CD14-positive monocyte (primary cell): ENCODE data around the gene WT1. TPM values are rescaled to one million over a fixed set of nuclear protein-coding genes. Genes with fewer than 3 reads are reported as not detected.
A peak's percentile ranks its signal among the peaks of the same experiment; 100 is the strongest.

Experiments
- DNase-seq, 3 donors: peaks; one replicate each; pipeline ENCODE4 v3.0.0-alpha.2; 2011 to 2022
- H2AFZ ChIP-seq: 2 replicates; pipeline ENCODE4 v1.6.0; 2012; ENCODE audit warnings: mild to moderate bottlenecking, low read depth, low read length, inconsistent platforms; ENCODE audit not compliant: insufficient read depth, poor library complexity, severe bottlenecking
- H3K27ac ChIP-seq, 2 donors: 1 replicate in 1 of 2; 2 replicates in 1 of 2; pipeline ENCODE4 v1.5.1; 2012 to 2013; ENCODE audit warnings: low read length in 2 of 2, control low read depth in 1 of 2, inconsistent platforms in 1 of 2, low read depth in 1 of 2, mild to moderate bottlenecking in 1 of 2
- H3K27me3 ChIP-seq, 2 donors: one replicate each; pipeline versions ENCODE4 v1.6.0 to v1.6.1; 2011 to 2013; ENCODE audit warnings: low read length in 2 of 2; ENCODE audit not compliant: control insufficient read depth in 2 of 2, insufficient read depth in 2 of 2
- H3K36me3 ChIP-seq, 2 donors: replicated peaks in 1 of 2; 1 replicate in 1 of 2; 2 replicates in 1 of 2; pipeline versions ENCODE4 v1.5.1 to v1.6.1; 2012 to 2013; ENCODE audit warnings: low read length in 2 of 2, control low read depth in 1 of 2, inconsistent platforms in 1 of 2, mild to moderate bottlenecking in 1 of 2; ENCODE audit not compliant: insufficient read depth in 2 of 2, control insufficient read depth in 1 of 2
- H3K4me1 ChIP-seq, 2 donors: 1 replicate in 1 of 2; 2 replicates in 1 of 2; pipeline versions ENCODE4 v1.5.1 to v1.6.1; 2012 to 2013; ENCODE audit warnings: low read length in 2 of 2, control low read depth in 1 of 2, inconsistent platforms in 1 of 2, mild to moderate bottlenecking in 1 of 2, moderate library complexity in 1 of 2; ENCODE audit not compliant: insufficient read depth in 2 of 2, control insufficient read depth in 1 of 2
- H3K4me2 ChIP-seq: replicated peaks from 2 replicates; pipeline ENCODE3; 2012; ENCODE audit warnings: low read length, moderate library complexity, mild to moderate bottlenecking; ENCODE audit not compliant: poor library complexity, severe bottlenecking; ENCODE audit errors: extremely low read depth
- H3K4me3 ChIP-seq, 3 experiments: fragments of 200-600 bp in 1 of 3; sonication (generic) in 1 of 3; replicated peaks in 1 of 3; 1 replicate in 2 of 3; 2 replicates in 1 of 3; pipeline ENCODE4 v1.5.1; 2011 to 2013; ENCODE audit warnings: low read length in 3 of 3, mild to moderate bottlenecking in 3 of 3, control low read depth in 2 of 3, low read depth in 2 of 3, inconsistent platforms in 1 of 3, moderate library complexity in 1 of 3
- H3K79me2 ChIP-seq: 2 replicates; pipeline ENCODE4 v1.6.0; 2012; ENCODE audit warnings: mild to moderate bottlenecking, control low read depth, inconsistent platforms, low read length, moderate library complexity; ENCODE audit not compliant: insufficient read depth
- H3K9ac ChIP-seq: 2 replicates; pipeline ENCODE4 v1.6.0; 2017; ENCODE audit warnings: low read length, mild to moderate bottlenecking; ENCODE audit not compliant: insufficient read depth, poor library complexity, severe bottlenecking
- H3K9me3 ChIP-seq, 2 donors: replicated peaks in 1 of 2; 1 replicate in 1 of 2; 2 replicates in 1 of 2; pipeline versions ENCODE4 v1.5.1 to v1.6.1; 2012 to 2013; ENCODE audit warnings: low read length in 2 of 2, control low read depth in 1 of 2; ENCODE audit not compliant: control insufficient read depth in 1 of 2, insufficient read depth in 1 of 2
- H4K20me1 ChIP-seq: 2 replicates; pipeline ENCODE4 v1.6.0; 2012; ENCODE audit warnings: mild to moderate bottlenecking, low read length, control low read depth, moderate library complexity; ENCODE audit not compliant: insufficient read depth
- H3K27ac Mint-ChIP-seq, 7 donors: one replicate each; pipeline ENCODE4 v1.8.0; 2020; ENCODE audit warnings: mild to moderate bottlenecking in 7 of 7, mixed read lengths in 7 of 7, moderate library complexity in 6 of 7, inconsistent platforms in 2 of 7
- H3K27me3 Mint-ChIP-seq, 3 donors: one replicate each; pipeline ENCODE4 v1.8.0; 2021 to 2022; ENCODE audit warnings: low read depth in 3 of 3, mild to moderate bottlenecking in 3 of 3, mixed read lengths in 3 of 3, moderate library complexity in 3 of 3, inconsistent platforms in 1 of 3
- H3K36me3 Mint-ChIP-seq, 2 donors: one replicate each; pipeline ENCODE4 v1.8.0; 2020; ENCODE audit warnings: mixed read lengths in 2 of 2, inconsistent platforms in 1 of 2, mild to moderate bottlenecking in 1 of 2
- H3K4me1 Mint-ChIP-seq: one replicate; pipeline ENCODE4 v1.8.0; 2020; ENCODE audit warnings: mild to moderate bottlenecking, mixed read lengths
- H3K4me3 Mint-ChIP-seq, 2 donors: one replicate each; pipeline ENCODE4 v1.8.0; 2020; ENCODE audit warnings: mild to moderate bottlenecking in 2 of 2, mixed read lengths in 2 of 2, moderate library complexity in 1 of 2
- H3K9me3 Mint-ChIP-seq, 7 donors: one replicate each; pipeline ENCODE4 v1.8.0; 2020 to 2022; ENCODE audit warnings: mixed read lengths in 7 of 7, mild to moderate bottlenecking in 6 of 7, moderate library complexity in 6 of 7, inconsistent platforms in 2 of 7
- CTCF ChIP-seq: fragments of 200-600 bp; IDR thresholded peaks from one replicate; pipeline ENCODE4 v1.8.0; 2022; ENCODE audit warnings: antibody characterized with exemption, mild to moderate bottlenecking
- WGBS: methylation state at CpG from one replicate; pipeline ENCODE4 v1.1.5; 2013; ENCODE audit warnings: missing lambda C conversion rate; ENCODE audit not compliant: insufficient coverage; 5-methylcytosine and 5-hydroxymethylcytosine counted together
- intact Hi-C, 2 donors: fragments of 100-400 bp; cut with micrococcal nuclease; formaldehyde crosslinking; loops; one replicate each; pipeline versions ENCODE4 v1.15.0 to v1.15.1; 2023
- polyA plus RNA-seq, 3 donors: library from polyadenylated mRNA; depleted of rRNA in 1 of 3; unstranded in 2 of 3; stranded (reverse) in 1 of 3; fragments of 300-500 nt in 2 of 3; fragments of >200 nt in 1 of 3; fragmentation: Illumina TruSeq in 2 of 3; gene quantifications; 1 replicate in 2 of 3; 2 replicates in 1 of 3; pipeline ENCODE4 v1.2.3, GENCODE V29; 2012 to 2021

WT1 gene
- polyA plus RNA-seq, 3 donors: not detected

GRCh38 chr11:32425761-32426160 is 9.6 kb downstream of the WT1 start:
- peaks cover 21% of the 10 kb centered on the region for H3K4me1 Mint-ChIP-seq
- no peak for TF ChIP-seq CTCF
- no peaks in the 10 kb centered on the region for H3K36me3 Mint-ChIP-seq
- Histone ChIP-seq H3K4me3 (no peak overlapping the region), H3K4me2 (no peak overlapping the region), H3K79me2 (no peaks in the 10 kb centered on the region), H3K27me3 (peaks cover 39 to 68% of the 10 kb centered on the region in 2 donors), H3K9ac (no peak overlapping the region), H3K36me3 (no peaks in the 10 kb centered on the region), H3K4me1 (no peaks in the 10 kb centered on the region), H3K9me3 (peaks cover 3 to 20% of the 10 kb centered on the region in 2 donors), H2AFZ (no peak overlapping the region), H3K27ac (no peak overlapping the region), H4K20me1 (no peaks in the 10 kb centered on the region)
- peaks cover 64 to 80% (median 70%) of the 10 kb centered on the region in 3 donors for H3K27me3 Mint-ChIP-seq
- peak overlapping the region in 1 of 2 donors; percentile 73 for H3K4me3 Mint-ChIP-seq
- DNase-seq: no peak
- 60% methylated on average over 1 of the region's 5 CpGs for WGBS
- intact Hi-C loops: no loop called here
- H3K27ac Mint-ChIP-seq: no peak overlapping the region
- peaks cover 0 to 23% (median 7%) of the 10 kb centered on the region in 7 donors for H3K9me3 Mint-ChIP-seq

DNA sequence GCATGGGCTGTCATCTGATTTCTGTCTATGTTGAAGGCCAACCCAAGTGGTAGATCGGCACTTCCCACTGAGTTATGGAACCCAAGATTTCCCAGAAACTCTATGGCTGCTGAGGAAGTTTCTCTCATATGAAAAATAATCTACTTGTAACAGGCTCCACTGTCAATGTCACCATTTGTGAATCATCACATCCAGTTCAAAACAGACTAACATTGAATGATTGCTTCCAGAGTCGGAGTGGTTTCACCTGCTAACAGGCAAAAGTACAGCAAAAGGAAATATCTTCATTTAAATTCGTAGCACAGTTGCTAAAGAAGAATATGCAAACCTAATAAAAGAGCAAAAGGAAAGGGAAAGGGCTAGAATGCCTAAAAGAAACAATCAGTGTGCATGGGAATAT is 12.8 kb downstream of the WT1 start:
- Histone ChIP-seq H3K27me3 (peaks cover 19 to 36% of the 10 kb centered on the region in 2 donors), H3K4me2 (no peak overlapping the region), H3K9ac (no peak overlapping the region), H3K79me2 (no peaks in the 10 kb centered on the region), H3K27ac (no peak overlapping the region), H3K36me3 (no peaks in the 10 kb centered on the region), H4K20me1 (no peaks in the 10 kb centered on the region), H3K9me3 (no peaks in the 10 kb centered on the region), H3K4me3 (no peak overlapping the region), H3K4me1 (no peaks in the 10 kb centered on the region), H2AFZ (no peak overlapping the region)
- Mint-ChIP-seq H3K36me3 (no peaks in the 10 kb centered on the region), H3K4me3 (no peak overlapping the region), H3K9me3 (peaks cover 0 to 8% (median 3%) of the 10 kb centered on the region in 7 donors), H3K4me1 (peaks cover 14% of the 10 kb centered on the region), H3K27me3 (peaks cover 32 to 57% (median 41%) of the 10 kb centered on the region in 3 donors), H3K27ac (no peak overlapping the region)
- intact Hi-C loops: no loop called here
- DNase-seq: no peak
- no peak for TF ChIP-seq CTCF
- 50% methylated on average over 1 of the region's 3 CpGs for WGBS
